DND-41 (cell line): ENCODE data around the gene NXPH2.

ENCODE experiments used
- ATAC-seq: fragments of 200-7000 bp; cut with Tn5 transposase; 3 replicates; pipeline ENCODE4 v1.9.1; 2021; ENCODE audit warnings: low read depth; ENCODE audit not compliant: insufficient read depth
- DNase-seq: peaks from one replicate; pipeline ENCODE4 v3.0.0-alpha.2; 2020
- H2AFZ ChIP-seq: 2 replicates; pipeline ENCODE4 v1.6.0; 2012; ENCODE audit warnings: low read depth, low read length
- H3K27ac ChIP-seq: 2 replicates; pipeline ENCODE4 v1.5.1; 2012; ENCODE audit warnings: low read length, inconsistent platforms
- H3K27me3 ChIP-seq: fragments of 200-600 bp; sonication (generic); 2 replicates; pipeline ENCODE4 v1.6.0; 2012; ENCODE audit warnings: low read length, mild to moderate bottlenecking, inconsistent platforms; ENCODE audit not compliant: insufficient read depth, poor library complexity
- H3K36me3 ChIP-seq: 2 replicates; pipeline ENCODE4 v1.5.1; 2012; ENCODE audit warnings: low read length, inconsistent platforms; ENCODE audit not compliant: insufficient read depth
- H3K4me1 ChIP-seq: 2 replicates; pipeline ENCODE4 v1.5.1; 2012; ENCODE audit warnings: mild to moderate bottlenecking, low read length; ENCODE audit not compliant: insufficient read depth
- H3K4me2 ChIP-seq: 2 replicates; pipeline ENCODE4 v1.6.0; 2012; ENCODE audit warnings: mild to moderate bottlenecking, moderate library complexity, low read length, inconsistent platforms; ENCODE audit not compliant: insufficient read depth
- H3K4me3 ChIP-seq, 2 experiments: fragments of 200-600 bp in 1 of 2; shearing (Covaris generic) in 1 of 2; 2 replicates each; pipeline ENCODE4 v1.5.1; 2012 to 2016; ENCODE audit warnings: inconsistent platforms in 2 of 2, low read length in 2 of 2, mild to moderate bottlenecking in 2 of 2, low read depth in 1 of 2, moderate library complexity in 1 of 2
- H3K79me2 ChIP-seq: 2 replicates; pipeline ENCODE4 v1.6.0; 2012; ENCODE audit warnings: low read length, inconsistent platforms; ENCODE audit not compliant: insufficient read depth
- H3K9ac ChIP-seq: 2 replicates; pipeline ENCODE4 v1.6.0; 2012; ENCODE audit warnings: low read depth, mild to moderate bottlenecking, inconsistent platforms, low read length, moderate library complexity
- H3K9me3 ChIP-seq: 2 replicates; pipeline ENCODE4 v1.5.1; 2012; ENCODE audit warnings: low read length, moderate library complexity, mild to moderate bottlenecking, inconsistent platforms; ENCODE audit not compliant: insufficient read depth, severe bottlenecking
- H4K20me1 ChIP-seq: 2 replicates; pipeline ENCODE4 v1.6.0; 2012; ENCODE audit warnings: low read length; ENCODE audit not compliant: insufficient read depth
- CTCF ChIP-seq: IDR thresholded peaks from 2 replicates; pipeline ENCODE4 v1.5.1; 2012; ENCODE audit warnings: borderline replicate concordance, low read length, moderate library complexity, mild to moderate bottlenecking; ENCODE audit not compliant: poor library complexity, severe bottlenecking; ENCODE audit errors: extremely low read depth
- EZH2 ChIP-seq: IDR thresholded peaks from 3 replicates; pipeline ENCODE4 v1.6.1; 2012; ENCODE audit warnings: borderline replicate concordance, low read depth, mild to moderate bottlenecking, moderate library complexity, low read length, inconsistent platforms; ENCODE audit not compliant: severe bottlenecking

The NXPH2 gene

GRCh38 chr2:138722316-138722715 is 57.9 kb downstream of the NXPH2 start:
- DNase-seq (no peak), ATAC-seq (no peak)
- no peak overlapping the region for H3K27ac ChIP-seq
- no peak overlapping the region for H3K4me3 ChIP-seq
- no peak overlapping the region for H2AFZ ChIP-seq
- no peaks in the 10 kb centered on the region for H4K20me1 ChIP-seq
- H3K4me1 ChIP-seq: no peaks in the 10 kb centered on the region
- TF ChIP-seq CTCF: no peak
- no peak for TF ChIP-seq EZH2
- H3K9me3 ChIP-seq: no peaks in the 10 kb centered on the region
- H3K36me3 ChIP-seq: no peaks in the 10 kb centered on the region
- H3K79me2 ChIP-seq: no peaks in the 10 kb centered on the region
- H3K9ac ChIP-seq: no peak overlapping the region
- no peaks in the 10 kb centered on the region for H3K27me3 ChIP-seq
- H3K4me2 ChIP-seq: no peak overlapping the region

- H4K20me1 ChIP-seq: no peaks in the 10 kb centered on the region
- ATAC-seq (no peak), DNase-seq (no peak)
- no peaks in the 10 kb centered on the region for H3K4me1 ChIP-seq
- no peak overlapping the region for H3K4me2 ChIP-seq
- no peak overlapping the region for H3K9ac ChIP-seq
- H3K4me3 ChIP-seq: no peak overlapping the region
- H3K27ac ChIP-seq: no peak overlapping the region
- no peaks in the 10 kb centered on the region for H3K9me3 ChIP-seq
- no peaks in the 10 kb centered on the region for H3K36me3 ChIP-seq
- TF ChIP-seq EZH2 (no peak), CTCF (no peak)
- no peaks in the 10 kb centered on the region for H3K79me2 ChIP-seq
- H2AFZ ChIP-seq: no peak overlapping the region
- H3K27me3 ChIP-seq: no peaks in the 10 kb centered on the region
These were observed 60.0 kb downstream of the NXPH2 start for GRCh38 chr2:138720035-138720838.

GRCh38 chr2:138718405-138718804 is 61.8 kb downstream of the NXPH2 start:
- Histone ChIP-seq H3K9me3 (no peaks in the 10 kb centered on the region), H3K27me3 (no peaks in the 10 kb centered on the region), H3K4me1 (no peaks in the 10 kb centered on the region), H3K9ac (no peak overlapping the region), H3K4me2 (no peak overlapping the region), H3K4me3 (no peak overlapping the region), H3K36me3 (no peaks in the 10 kb centered on the region), H3K79me2 (no peaks in the 10 kb centered on the region), H2AFZ (no peak overlapping the region), H4K20me1 (no peaks in the 10 kb centered on the region), H3K27ac (no peak overlapping the region)
- TF ChIP-seq EZH2: no peak
- ATAC-seq (no peak), DNase-seq (no peak)

- Histone ChIP-seq H3K9me3 (no peaks in the 10 kb centered on the region), H2AFZ (no peak overlapping the region), H3K27me3 (no peaks in the 10 kb centered on the region), H3K4me3 (no peak overlapping the region), H3K79me2 (no peaks in the 10 kb centered on the region), H4K20me1 (no peaks in the 10 kb centered on the region), H3K4me2 (no peak overlapping the region), H3K4me1 (no peaks in the 10 kb centered on the region), H3K36me3 (no peaks in the 10 kb centered on the region), H3K27ac (no peak overlapping the region), H3K9ac (no peak overlapping the region)
- no peak for ATAC-seq
- no peak for TF ChIP-seq CTCF
- TF ChIP-seq EZH2: no peak
- no peak for DNase-seq
These were observed 64.0 kb downstream of the NXPH2 start for GRCh38 chr2:138716183-138716582.
